HPDE6-E6E7 (cell line): ENCODE measurements around the gene LCE4A.

Source experiments
- DNase-seq: peaks from one replicate; pipeline ENCODE4 v3.0.0; 2011; ENCODE audit warnings: missing footprints; ENCODE audit errors: extremely low spot score

Gene LCE4A

DNA sequence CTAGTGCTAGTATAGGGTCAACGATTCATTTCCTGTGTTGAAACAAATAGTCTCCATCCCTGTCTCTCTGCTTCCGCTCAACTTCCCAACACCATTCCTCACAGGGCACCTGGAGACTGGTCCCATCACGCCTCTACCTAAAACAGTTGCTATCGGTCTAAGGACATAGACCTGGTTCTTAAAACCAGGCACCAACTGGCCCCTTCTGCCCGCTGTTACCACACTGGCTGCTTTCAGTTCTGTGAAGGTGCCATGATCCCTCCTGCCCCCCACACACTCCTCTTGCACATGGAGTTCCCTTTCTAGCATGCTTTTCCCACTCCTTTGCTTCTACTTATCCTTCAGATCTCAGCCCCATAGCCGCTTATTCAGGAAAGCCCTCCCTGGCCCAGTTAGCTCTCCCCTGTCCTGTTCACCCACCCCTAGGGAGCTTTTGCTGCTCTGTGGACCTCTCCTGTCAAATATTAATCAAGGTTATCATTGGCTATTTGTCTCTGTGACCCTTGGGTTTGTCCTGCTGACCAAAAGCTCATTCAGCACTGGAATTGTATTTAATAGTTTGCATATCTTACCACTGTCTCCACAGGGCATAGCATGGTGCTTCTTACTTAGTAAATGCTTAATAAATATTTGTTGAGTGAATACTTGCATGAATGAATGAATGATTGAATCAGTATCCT, 37.9 kb downstream of the LCE4A start:
- no peak for DNase-seq

DNA sequence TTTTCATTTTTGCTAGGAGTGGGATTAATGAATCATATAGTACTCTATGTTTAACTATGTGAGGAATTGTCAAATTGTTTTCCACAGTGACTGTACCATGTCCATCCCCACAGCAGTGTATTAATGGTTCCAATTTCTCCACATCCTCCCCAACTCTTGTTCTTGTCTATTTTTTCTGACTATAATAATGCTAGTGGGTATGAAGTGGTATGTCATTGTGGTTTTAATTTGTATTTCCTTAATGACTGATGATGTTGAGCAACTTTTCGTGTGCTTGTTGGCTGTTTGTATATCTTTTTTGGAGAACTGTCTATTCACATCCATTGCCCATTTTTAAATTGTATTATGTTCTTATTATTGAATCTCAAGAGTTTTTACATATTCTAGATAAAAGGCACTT, 39.9 kb downstream of the LCE4A start:
- no peak for DNase-seq

DNA sequence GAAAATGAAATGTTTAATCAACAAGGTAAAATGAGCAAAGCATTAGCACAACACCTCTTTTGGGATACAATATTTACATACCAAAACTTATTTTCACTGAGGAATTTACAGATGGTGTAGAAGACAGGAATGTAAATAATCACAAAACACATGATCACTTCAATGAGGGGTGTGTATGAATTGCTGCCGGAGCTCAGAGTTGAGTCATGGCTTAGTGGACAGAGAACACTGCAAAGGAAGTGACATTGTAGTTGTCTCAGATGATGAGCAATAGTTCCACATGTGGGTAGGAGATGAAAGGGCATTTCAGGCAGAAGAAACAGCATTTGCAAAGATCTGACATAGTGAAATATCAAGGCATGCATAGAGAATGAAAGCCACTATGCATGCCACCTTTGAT, 44.3 kb downstream of the LCE4A start:
- DNase-seq: peak; percentile 79

DNA sequence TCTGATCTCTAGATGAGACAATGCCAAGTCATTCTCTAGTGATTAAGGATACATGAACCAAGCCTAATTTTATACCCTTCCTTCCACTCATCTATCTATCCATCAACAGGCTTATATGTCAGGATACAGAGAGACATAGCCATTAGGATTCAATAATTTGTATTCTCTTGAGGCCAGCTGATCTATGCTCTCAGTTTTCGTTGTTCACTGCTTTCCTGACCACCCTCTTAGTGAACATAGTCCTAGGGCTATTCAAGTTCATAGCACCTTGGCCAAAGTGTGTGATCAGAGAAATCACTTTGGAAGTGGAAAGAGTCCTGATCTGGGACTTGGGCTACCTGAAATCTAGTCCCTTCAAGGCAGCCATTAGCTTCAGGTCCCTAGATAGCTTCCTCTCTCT, 45.6 kb downstream of the LCE4A start:
- no peak for DNase-seq

DNA sequence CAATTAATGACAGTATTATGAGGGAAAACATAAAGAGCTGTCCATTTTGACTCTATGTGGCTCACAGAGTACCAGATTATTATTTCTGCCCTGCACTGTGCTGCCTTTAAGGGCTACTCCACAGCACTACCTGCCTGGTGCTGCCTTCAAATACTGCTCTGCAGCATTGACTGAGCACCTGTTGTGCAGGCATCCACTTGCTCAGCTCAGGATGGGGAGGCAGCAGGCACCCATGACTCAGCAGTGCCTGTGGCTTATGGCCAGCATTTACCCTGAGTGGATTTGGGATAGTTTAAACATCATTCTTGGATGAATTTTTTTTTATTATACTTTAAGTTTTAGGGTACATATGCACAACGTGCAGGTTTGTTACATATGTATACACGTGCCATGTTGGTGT, 48.9 kb downstream of the LCE4A start:
- DNase-seq: peak; percentile 66

DNA sequence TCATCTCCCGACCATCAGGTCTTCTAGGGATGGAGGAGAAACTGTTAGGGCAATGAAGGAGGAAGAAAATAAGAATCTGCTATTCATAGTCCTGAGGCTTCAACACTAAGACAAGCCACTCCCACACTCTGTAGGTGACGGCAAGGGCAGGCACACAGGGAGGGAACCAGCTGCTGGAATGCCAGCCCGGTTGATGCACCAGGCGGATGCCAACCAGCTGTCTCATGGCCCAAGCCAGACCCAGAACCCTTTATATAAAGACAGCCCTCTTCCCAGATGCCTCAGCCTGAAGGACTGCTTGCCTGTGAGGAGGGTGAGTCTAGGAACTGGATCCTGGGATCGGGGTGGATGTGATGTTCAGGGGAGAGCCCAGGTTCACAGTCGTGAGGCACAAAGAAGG, 49.8 kb downstream of the LCE4A start, which contains the start of gene KPRP:
TSS of gene KPRP (plus strand) at position 279 of the 400 bp plus-strand sequence. CDS start 1,564 bp downstream, outside the sequence.
- DNase-seq: no peak

- DNase-seq: no peak
These were observed 50.7 kb downstream of the LCE4A start for GRCh38 chr1:152758636-152759035.
